ENCODE data around the gene RCAN3.

DNA sequence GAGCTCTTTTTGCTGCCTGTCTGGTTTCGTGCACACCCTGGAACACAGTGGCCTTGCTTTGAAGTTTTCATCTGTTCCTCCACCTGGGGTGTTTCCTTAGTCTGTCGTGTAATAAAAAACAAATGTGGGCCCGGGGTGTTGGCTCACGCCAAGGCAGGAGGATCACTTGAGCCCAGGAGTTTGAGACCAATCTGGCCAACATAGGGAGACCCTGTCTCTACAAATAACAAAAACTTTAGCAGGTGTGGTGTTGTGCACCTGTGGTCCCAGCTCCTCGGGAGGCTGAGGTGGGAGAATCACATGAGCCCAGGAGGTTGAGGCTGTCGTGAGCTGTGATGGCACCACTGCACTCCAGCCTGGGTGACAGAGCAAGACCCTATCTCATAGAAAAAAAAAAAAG, 57.7 kb downstream of the RCAN3 start:
- TF ChIP-seq, protein P1, sequence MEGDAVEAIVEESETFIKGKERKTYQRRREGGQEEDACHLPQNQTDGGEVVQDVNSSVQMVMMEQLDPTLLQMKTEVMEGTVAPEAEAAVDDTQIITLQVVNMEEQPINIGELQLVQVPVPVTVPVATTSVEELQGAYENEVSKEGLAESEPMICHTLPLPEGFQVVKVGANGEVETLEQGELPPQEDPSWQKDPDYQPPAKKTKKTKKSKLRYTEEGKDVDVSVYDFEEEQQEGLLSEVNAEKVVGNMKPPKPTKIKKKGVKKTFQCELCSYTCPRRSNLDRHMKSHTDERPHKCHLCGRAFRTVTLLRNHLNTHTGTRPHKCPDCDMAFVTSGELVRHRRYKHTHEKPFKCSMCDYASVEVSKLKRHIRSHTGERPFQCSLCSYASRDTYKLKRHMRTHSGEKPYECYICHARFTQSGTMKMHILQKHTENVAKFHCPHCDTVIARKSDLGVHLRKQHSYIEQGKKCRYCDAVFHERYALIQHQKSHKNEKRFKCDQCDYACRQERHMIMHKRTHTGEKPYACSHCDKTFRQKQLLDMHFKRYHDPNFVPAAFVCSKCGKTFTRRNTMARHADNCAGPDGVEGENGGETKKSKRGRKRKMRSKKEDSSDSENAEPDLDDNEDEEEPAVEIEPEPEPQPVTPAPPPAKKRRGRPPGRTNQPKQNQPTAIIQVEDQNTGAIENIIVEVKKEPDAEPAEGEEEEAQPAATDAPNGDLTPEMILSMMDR (IDR thresholded peaks at IDR 0.05) = no peak
- TF ChIP-seq POLR2A (IDR thresholded peaks at IDR 0.05) = no peak

Data from thyroid gland (tissue), 4 donors.